Retina (tissue), 1 donor: ENCODE results near the gene IPO8.
"Not testable (repeated sequence)": the region's sequence is repeated elsewhere in the genome, so short reads cannot be mapped to it uniquely, and the experiment has no call there.

ENCODE experiments used
- DNase-seq: peaks from one replicate; pipeline ENCODE4 v3.0.0-alpha.2; 2016

Gene IPO8

GRCh38 chr12:30602678-30603077, 93.0 kb downstream of the IPO8 start:
- no peak for DNase-seq

GRCh38 chr12:30599608-30600007, 96.1 kb downstream of the IPO8 start:
- no peak for DNase-seq

GRCh38 chr12:30598889-30599288, 96.8 kb downstream of the IPO8 start:
- no peak for DNase-seq

GRCh38 chr12:30595742-30596141, 99.9 kb downstream of the IPO8 start:
- no peak for DNase-seq

- no peak for DNase-seq
These were observed 101.2 kb downstream of the IPO8 start for GRCh38 chr12:30594509-30594908.

- DNase-seq: not testable (repeated sequence)
These were observed 107.1 kb downstream of the IPO8 start for GRCh38 chr12:30588572-30588971.

GRCh38 chr12:30587782-30588181, 107.9 kb downstream of the IPO8 start:
- DNase-seq: no peak

GRCh38 chr12:30585877-30586276, 109.8 kb downstream of the IPO8 start:
- DNase-seq: no peak

- no peak for DNase-seq
These were observed 112.7 kb downstream of the IPO8 start for GRCh38 chr12:30582943-30583342.

- DNase-seq: no peak
These were observed 115.3 kb downstream of the IPO8 start for GRCh38 chr12:30580344-30580743.
